ENCODE measurements around the gene FARP1.

Gene FARP1

GRCh38 chr13:98260357-98261164, 117.7 kb downstream of the FARP1 start:
- CTCF ChIA-PET: interaction anchor here (1.1 kb wide), 1 partner anchor 13 kb away, joined by 3 read pairs; no protein-coding TSS in a partner anchor
- TF ChIP-seq CTCF (IDR thresholded peaks at IDR 0.05; ENCODE audit: insufficient read depth, low read length, missing control alignments): no peak
- DNase-seq (ENCODE audit: low read depth, low spot score): no peak
- no peak overlapping the region for H3K4me3 ChIP-seq (ENCODE audit: low read depth, low read length)
- POLR2A ChIA-PET: no interaction called here

- no peak for TF ChIP-seq CTCF (IDR thresholded peaks at IDR 0.05; ENCODE audit: insufficient read depth, low read length, missing control alignments)
- no peak for DNase-seq (ENCODE audit: low read depth, low spot score)
- POLR2A ChIA-PET: no interaction called here
- H3K4me3 ChIP-seq (ENCODE audit: low read depth, low read length): no peak overlapping the region
- CTCF ChIA-PET: interaction anchor here (0.9 to 1.1 kb wide), 2 partner anchors 9 to 14 kb away, joined by 3 to 5 read pairs; no protein-coding TSS in a partner anchor
These were observed 118.3 kb downstream of the FARP1 start for GRCh38 chr13:98261165-98261702.

- CTCF ChIA-PET: interaction anchor here (0.9 to 1.0 kb wide), 2 partner anchors 8 to 15 kb away, joined by 3 to 5 read pairs; no protein-coding TSS in a partner anchor
- no peak overlapping the region for H3K4me3 ChIP-seq (ENCODE audit: low read depth, low read length)
- no peak for TF ChIP-seq CTCF (IDR thresholded peaks at IDR 0.05; ENCODE audit: insufficient read depth, low read length, missing control alignments)
- DNase-seq (ENCODE audit: low read depth, low spot score): no peak
- POLR2A ChIA-PET: no interaction called here
These were observed 119.4 kb downstream of the FARP1 start for GRCh38 chr13:98262292-98262691.

GRCh38 chr13:98263841-98264240, 120.9 kb downstream of the FARP1 start:
- ChIA-PET POLR2A (no interaction called here), CTCF (no interaction called here)
- TF ChIP-seq CTCF (IDR thresholded peaks at IDR 0.05; ENCODE audit: insufficient read depth, low read length, missing control alignments): no peak
- H3K4me3 ChIP-seq (ENCODE audit: low read depth, low read length): no peak overlapping the region
- DNase-seq (ENCODE audit: low read depth, low spot score): no peak

GRCh38 chr13:98264877-98265276, 122.0 kb downstream of the FARP1 start:
- no peak overlapping the region for H3K4me3 ChIP-seq (ENCODE audit: low read depth, low read length)
- ChIA-PET POLR2A (no interaction called here), CTCF (no interaction called here)
- no peak for TF ChIP-seq CTCF (IDR thresholded peaks at IDR 0.05; ENCODE audit: insufficient read depth, low read length, missing control alignments)
- no peak for DNase-seq (ENCODE audit: low read depth, low spot score)

- TF ChIP-seq CTCF (IDR thresholded peaks at IDR 0.05; ENCODE audit: insufficient read depth, low read length, missing control alignments): no peak
- ChIA-PET CTCF (no interaction called here), POLR2A (no interaction called here)
- H3K4me3 ChIP-seq (ENCODE audit: low read depth, low read length): no peak overlapping the region
- no peak for DNase-seq (ENCODE audit: low read depth, low spot score)
These were observed 123.0 kb downstream of the FARP1 start for GRCh38 chr13:98265692-98266551.

All from AG04449 (cell line).